Muscle layer of duodenum (tissue), 2 donors: Measurements from ENCODE around the gene LHPP.

ENCODE experiments used
- H3K27ac ChIP-seq: one replicate; pipeline ENCODE4 v1.7.0; 2013; ENCODE audit warnings: mild to moderate bottlenecking, low read length
- H3K27me3 ChIP-seq: one replicate; pipeline ENCODE4 v1.7.0; 2013; ENCODE audit warnings: low read depth, mild to moderate bottlenecking, control low read depth, low read length
- H3K36me3 ChIP-seq, 2 donors: one replicate each; pipeline ENCODE4 v1.7.0; 2013; ENCODE audit warnings: low read length in 2 of 2, control low read depth in 1 of 2, mild to moderate bottlenecking in 1 of 2; ENCODE audit not compliant: insufficient read depth in 2 of 2, control insufficient read depth in 1 of 2
- H3K4me1 ChIP-seq, 2 donors: one replicate each; pipeline ENCODE4 v1.7.0; 2013; ENCODE audit warnings: low read length in 2 of 2, mild to moderate bottlenecking in 2 of 2, control low read depth in 1 of 2, moderate library complexity in 1 of 2; ENCODE audit not compliant: insufficient read depth in 2 of 2, control insufficient read depth in 1 of 2
- H3K4me3 ChIP-seq, 2 donors: one replicate each; pipeline ENCODE4 v1.7.0; 2013; ENCODE audit warnings: low read length in 2 of 2, low read depth in 1 of 2, mild to moderate bottlenecking in 1 of 2
- H3K9me3 ChIP-seq, 2 donors: one replicate each; pipeline ENCODE4 v1.7.0; 2013; ENCODE audit warnings: low read length in 2 of 2, control low read depth in 1 of 2, mild to moderate bottlenecking in 1 of 2; ENCODE audit not compliant: control insufficient read depth in 1 of 2
- donor health status: healthy.

The LHPP gene

DNA sequence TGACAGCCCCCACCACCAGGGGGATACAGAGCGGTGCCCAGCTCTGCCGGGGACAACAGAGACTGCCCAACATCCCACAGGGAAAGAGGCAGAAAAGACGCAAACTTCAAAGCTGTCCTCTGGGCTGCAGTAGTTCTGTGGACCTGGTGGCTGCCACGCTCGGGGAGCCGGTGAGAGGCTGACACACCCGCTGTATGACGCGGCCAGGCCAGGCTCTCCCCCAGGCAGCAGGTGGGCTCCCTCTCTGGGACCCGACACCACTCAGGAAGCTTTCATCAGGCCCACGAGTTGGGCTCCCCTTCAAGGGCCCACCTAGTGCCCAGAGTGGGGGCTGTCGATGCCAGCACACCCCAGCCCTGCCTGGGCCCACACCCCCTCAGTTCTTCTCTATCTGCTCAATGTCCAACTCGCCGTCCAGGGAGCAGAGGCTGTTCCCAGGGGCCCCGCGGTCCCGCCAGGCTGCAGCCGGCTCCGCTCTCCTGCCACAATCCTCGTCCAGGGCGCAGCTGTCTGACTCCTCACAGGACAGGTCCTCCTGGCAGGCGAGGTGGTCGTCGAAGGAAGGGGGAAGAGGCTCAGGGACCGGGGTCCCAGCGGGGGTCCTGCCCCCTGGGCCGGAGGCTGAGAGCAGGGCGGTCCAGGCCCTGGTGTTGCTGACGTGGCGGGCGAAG lies 161.4 kb downstream of the LHPP start:
- Histone ChIP-seq H3K4me1 (peaks cover 7 to 25% of the 10 kb centered on the region in 2 donors), H3K36me3 (peaks cover 6 to 7% of the 10 kb centered on the region in 2 donors), H3K9me3 (no peaks in the 10 kb centered on the region), H3K4me3 (no peak overlapping the region), H3K27me3 (no peaks in the 10 kb centered on the region), H3K27ac (no peak overlapping the region)

DNA sequence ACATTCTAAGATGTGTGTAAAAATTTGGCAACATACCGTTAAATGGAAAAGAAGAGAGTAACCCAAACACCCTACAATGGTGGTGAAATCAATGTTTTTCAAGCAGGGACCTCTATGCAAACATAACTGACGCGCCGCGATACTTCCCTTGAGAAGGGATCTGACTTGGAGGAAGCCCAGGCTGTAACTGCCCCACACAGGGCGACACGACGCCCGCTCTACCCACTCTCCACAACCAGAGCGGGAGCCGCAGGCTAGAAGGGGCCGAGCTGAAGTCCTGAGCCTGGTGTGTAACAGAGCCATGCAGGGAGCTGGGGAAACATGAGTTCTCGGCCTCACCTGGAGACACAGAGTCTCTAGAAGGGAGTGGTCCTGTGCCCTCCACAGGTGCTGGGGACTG lies 162.4 kb downstream of the LHPP start:
- no peaks in the 10 kb centered on the region for H3K9me3 ChIP-seq
- no peak overlapping the region for H3K27ac ChIP-seq
- peaks cover 6 to 7% of the 10 kb centered on the region in 2 donors for H3K36me3 ChIP-seq
- H3K4me3 ChIP-seq = no peak overlapping the region
- no peaks in the 10 kb centered on the region for H3K27me3 ChIP-seq
- H3K4me1 ChIP-seq = peaks cover 16 to 35% of the 10 kb centered on the region in 2 donors

DNA sequence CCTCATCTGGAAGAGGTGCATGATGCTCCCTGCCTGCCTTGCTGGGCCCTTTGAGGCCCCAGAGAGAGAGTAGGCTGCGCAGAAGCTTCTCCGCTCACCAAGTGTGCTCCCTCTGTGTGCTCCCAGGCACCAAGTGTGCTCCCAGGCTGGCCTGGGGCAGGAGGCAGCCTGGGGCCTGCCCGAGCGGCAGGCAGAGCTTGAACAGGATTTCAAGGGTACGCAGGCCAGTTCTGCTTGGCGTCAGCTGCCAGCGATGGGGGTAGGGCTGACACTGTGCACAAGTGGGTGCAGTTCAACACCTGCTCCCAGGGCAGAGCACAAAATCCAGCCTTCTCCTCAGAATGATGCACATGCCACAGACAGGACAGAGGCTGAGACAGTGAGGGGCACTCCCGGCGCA lies 162.8 kb downstream of the LHPP start:
- no peaks in the 10 kb centered on the region for H3K9me3 ChIP-seq
- H3K4me1 ChIP-seq = peaks cover 16 to 38% of the 10 kb centered on the region in 2 donors
- H3K27me3 ChIP-seq = no peaks in the 10 kb centered on the region
- H3K4me3 ChIP-seq = no peak overlapping the region
- no peak overlapping the region for H3K27ac ChIP-seq
- peaks cover 6 to 7% of the 10 kb centered on the region in 2 donors for H3K36me3 ChIP-seq

DNA sequence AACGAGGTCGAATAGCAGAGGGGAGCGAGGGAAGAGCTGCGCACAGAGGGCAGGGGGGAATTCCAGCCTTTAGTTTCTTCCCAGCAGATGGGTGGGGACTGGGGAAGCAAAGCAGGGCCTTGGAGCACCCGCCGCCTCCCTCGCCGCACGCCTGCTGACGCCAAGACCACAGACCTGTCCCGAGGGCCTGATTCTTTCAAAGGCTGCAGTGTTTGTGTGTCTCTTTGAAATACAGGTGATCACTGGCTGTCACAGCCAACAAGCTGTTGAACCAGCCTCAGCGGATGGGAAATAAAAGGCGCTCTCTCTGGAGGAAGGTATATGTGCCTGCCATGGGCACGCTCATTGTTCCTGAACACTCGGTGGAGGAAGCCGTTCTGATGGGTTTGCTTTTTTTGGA lies 163.3 kb downstream of the LHPP start:
- H3K36me3 ChIP-seq = peaks cover 6 to 7% of the 10 kb centered on the region in 2 donors
- H3K27me3 ChIP-seq = no peaks in the 10 kb centered on the region
- peaks cover 16 to 37% of the 10 kb centered on the region in 2 donors for H3K4me1 ChIP-seq
- no peak overlapping the region for H3K27ac ChIP-seq
- no peak overlapping the region for H3K4me3 ChIP-seq
- no peaks in the 10 kb centered on the region for H3K9me3 ChIP-seq

DNA sequence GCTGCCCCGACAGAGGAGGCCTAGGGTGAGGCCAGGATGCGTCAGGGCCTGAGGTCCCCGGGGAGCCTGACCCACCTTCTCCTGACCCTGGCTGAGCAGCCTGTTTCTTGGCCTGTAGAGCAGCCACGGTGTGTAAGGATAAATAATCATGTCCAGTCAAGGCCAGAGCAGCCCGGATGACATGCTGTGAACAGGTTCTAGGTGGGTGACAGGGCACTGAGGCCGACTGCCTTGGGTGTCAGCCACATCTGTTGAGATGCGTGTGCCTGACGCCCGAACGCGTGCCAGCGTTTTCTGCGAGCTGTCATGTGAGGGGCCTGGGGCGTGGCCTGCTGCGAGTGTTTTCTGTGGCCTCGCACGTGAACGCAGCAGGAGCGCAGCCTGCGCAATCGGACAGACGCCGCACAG lies 164.2 kb downstream of the LHPP start:
- Histone ChIP-seq H3K27me3 (no peaks in the 10 kb centered on the region), H3K36me3 (peaks cover 6 to 7% of the 10 kb centered on the region in 2 donors), H3K4me1 (peaks cover 16 to 46% of the 10 kb centered on the region in 2 donors), H3K27ac (no peak overlapping the region), H3K4me3 (no peak overlapping the region), H3K9me3 (no peaks in the 10 kb centered on the region)

DNA sequence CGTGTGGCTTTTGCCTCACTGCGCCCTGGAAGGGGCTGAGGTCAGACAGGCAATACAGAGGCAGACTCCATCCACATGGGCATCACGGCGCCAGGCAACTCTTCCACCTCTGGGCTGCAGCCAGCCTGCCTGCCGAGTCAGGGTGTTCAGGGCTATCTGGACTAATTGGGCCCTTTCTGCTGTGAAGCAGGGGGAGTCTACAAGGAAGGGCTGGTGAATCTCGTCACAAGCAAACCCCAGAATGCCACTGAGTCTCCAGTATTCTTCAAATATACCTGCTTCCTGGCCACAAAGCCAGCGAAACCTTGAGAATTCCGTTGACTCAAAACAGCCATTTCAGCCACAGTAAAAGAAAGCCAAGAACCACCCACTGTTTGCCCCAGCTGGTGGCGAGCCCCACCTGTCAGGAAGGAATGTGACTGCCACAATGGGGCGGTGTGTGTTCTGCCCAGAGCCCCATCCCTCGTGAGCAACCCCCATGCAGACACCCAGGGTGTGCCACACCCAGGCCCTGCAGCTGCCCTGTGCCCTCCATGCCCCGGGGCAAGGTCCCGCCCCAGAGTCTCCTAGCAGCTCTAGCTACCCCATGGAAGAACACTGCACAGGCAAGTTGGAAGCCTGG lies 165.2 kb downstream of the LHPP start:
- peaks cover 6 to 7% of the 10 kb centered on the region in 2 donors for H3K36me3 ChIP-seq
- H3K9me3 ChIP-seq = no peaks in the 10 kb centered on the region
- H3K4me1 ChIP-seq = peaks cover 10 to 47% of the 10 kb centered on the region in 2 donors
- H3K27me3 ChIP-seq = no peaks in the 10 kb centered on the region
- no peak overlapping the region for H3K27ac ChIP-seq
- H3K4me3 ChIP-seq = no peak overlapping the region

DNA sequence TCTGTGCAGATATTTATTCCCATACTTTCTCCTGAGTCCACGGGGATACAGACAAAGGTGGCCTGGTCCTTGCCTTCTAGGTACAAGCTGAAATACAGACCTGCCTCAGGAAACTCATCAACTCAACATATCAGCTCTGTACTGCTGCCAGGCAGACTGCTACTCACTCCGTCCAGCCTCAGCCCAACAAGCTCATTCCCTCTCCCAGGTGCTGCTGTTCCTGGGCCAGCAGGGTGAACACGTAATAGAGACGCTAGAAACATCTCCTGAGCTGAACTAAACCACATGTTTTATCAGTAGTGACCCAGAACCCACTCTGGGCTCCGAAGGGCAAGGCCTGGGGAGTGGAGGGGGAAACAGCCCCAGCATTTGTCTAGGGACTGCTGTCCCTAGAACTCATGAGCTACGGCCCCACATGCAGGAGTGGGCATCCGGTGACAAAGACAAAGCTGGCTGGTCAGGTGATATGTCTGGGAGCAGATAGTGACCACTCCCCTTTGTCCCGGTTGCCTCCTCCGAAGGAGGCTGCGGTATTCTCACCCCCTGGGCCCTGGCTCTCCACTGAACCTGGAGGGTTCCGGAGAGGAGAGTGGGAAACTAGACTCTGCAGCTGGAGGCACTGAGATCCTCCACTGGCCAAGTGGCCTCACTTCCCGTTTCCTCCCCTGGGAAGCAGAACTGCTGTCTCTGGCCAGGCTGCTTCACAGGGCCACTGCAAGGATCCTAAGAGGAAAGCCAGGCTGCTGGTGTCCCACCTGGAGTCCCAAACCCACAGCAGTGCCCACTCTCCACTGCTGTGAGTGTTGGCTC lies 166.4 kb downstream of the LHPP start:
- Histone ChIP-seq H3K27me3 (no peaks in the 10 kb centered on the region), H3K4me1 (peaks cover 10 to 58% of the 10 kb centered on the region in 2 donors), H3K4me3 (no peak overlapping the region), H3K27ac (no peak overlapping the region), H3K9me3 (no peaks in the 10 kb centered on the region), H3K36me3 (peaks cover 0 to 3% of the 10 kb centered on the region in 2 donors)

DNA sequence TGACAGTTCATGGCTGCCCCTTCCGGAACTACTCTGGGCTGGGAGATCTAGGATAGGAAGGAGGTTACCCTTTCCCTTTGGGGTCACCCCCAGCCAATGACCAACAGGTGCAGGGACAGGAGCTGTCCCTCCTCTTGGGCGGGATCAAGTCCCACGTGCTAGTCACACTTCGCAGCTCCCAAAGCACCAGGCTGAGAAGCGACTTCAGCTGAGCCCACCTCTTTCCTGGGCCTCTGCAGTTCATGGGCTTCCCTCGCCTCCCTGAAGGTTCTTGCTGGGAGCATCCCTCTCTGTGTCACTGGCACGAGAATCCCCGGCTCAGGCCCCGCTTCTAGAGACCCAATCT lies 167.0 kb downstream of the LHPP start:
- H3K27ac ChIP-seq = no peak overlapping the region

DNA sequence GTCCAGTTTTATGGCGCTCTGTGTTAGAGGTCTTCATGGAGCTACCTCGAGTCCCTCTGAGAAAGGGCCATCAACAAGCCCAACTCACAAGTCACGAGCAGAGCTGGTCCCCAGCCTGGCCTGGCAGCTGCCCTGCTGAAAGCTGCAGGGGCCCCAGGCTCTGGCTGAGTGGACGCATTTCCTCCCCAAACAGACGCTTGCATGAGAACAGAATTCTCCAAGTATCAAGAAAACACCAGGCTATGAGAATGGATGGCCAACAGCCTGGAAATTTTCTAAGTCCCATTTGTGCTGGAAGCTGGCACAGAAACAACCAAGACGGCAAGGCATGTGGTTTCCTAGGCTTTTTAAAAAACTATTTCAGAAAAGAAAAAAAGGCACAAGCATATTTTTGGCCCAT lies 167.8 kb downstream of the LHPP start:
- no peaks in the 10 kb centered on the region for H3K9me3 ChIP-seq
- H3K27me3 ChIP-seq = no peaks in the 10 kb centered on the region
- H3K27ac ChIP-seq = no peak overlapping the region
- H3K36me3 ChIP-seq = no peaks in the 10 kb centered on the region
- H3K4me1 ChIP-seq = peaks cover 10 to 58% of the 10 kb centered on the region in 2 donors
- no peak overlapping the region for H3K4me3 ChIP-seq

More for the DNA sequence above, 167.0 kb downstream of the LHPP start:
- H3K4me3 ChIP-seq = no peak overlapping the region
- no peaks in the 10 kb centered on the region for H3K9me3 ChIP-seq
- no peaks in the 10 kb centered on the region for H3K27me3 ChIP-seq
- H3K4me1 ChIP-seq = peaks cover 10 to 58% of the 10 kb centered on the region in 2 donors
- no peaks in the 10 kb centered on the region for H3K36me3 ChIP-seq

DNA sequence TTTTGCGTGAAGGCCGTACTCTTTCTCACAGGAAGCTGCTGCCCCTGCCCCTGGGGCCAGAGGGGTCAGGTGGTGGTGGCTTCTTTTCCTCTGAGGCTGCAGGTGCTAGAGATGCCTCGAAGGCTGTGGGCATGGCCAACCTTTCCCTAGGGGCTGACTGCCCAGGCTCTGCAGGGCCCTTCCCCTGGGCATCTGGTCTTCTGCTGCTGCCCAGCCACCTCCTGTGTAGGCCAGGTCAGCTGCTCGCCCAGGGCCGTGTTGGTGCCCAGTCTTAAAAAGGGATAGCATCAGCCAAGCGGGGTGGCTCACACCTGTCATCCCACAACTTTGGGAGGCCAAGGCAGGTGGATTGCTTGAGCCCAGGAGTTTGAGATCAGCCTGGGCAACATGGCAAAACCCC lies 168.2 kb downstream of the LHPP start:
- Histone ChIP-seq H3K36me3 (no peaks in the 10 kb centered on the region), H3K9me3 (no peaks in the 10 kb centered on the region), H3K4me3 (no peak overlapping the region), H3K4me1 (peaks cover 10 to 58% of the 10 kb centered on the region in 2 donors), H3K27me3 (no peaks in the 10 kb centered on the region), H3K27ac (no peak overlapping the region)

DNA sequence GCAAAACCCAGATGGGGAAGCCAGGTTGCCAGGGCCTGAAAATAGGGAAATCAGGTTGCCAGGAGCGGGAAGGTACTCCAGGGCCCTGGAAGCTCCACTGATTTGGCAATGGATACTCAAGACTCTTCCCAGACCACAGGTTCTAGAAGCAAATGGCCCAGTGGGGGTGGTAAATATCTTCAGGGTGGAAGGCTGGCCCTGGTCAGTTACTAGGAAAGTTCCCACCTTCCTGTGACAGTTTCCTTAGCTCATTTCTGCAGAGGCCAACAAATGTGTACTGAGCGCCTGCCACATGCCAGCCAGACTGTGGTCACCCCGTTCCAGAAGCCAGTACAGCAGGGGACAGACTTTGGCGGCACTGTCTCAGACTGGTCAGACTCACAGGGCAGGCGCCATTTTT lies 168.9 kb downstream of the LHPP start:
- peaks cover 10 to 58% of the 10 kb centered on the region in 2 donors for H3K4me1 ChIP-seq
- H3K27ac ChIP-seq = no peak overlapping the region
- H3K9me3 ChIP-seq = no peaks in the 10 kb centered on the region

More for the DNA sequence above, 168.9 kb downstream of the LHPP start:
- H3K4me3 ChIP-seq = no peak overlapping the region
- H3K36me3 ChIP-seq = no peaks in the 10 kb centered on the region
- no peaks in the 10 kb centered on the region for H3K27me3 ChIP-seq
